Testis (tissue), 2 donors: ENCODE data around the gene ATRN.

Experiments used
- CTCF ChIP-seq, 3 experiments: fragments of 450-650 bp in 2 of 3; fragments of 200-600 bp in 1 of 3; sonication (generic) in 1 of 3; IDR thresholded peaks; one replicate each; pipeline ENCODE4 v1.5.1; 2016 to 2019; ENCODE audit warnings: antibody characterized with exemption in 3 of 3, mild to moderate bottlenecking in 2 of 3, moderate library complexity in 1 of 3
- POLR2A ChIP-seq: fragments of 450-650 bp; IDR thresholded peaks from one replicate; pipeline ENCODE4 v1.6.1; 2017; ENCODE audit warnings: antibody characterized with exemption, mild to moderate bottlenecking, moderate library complexity

DNA sequence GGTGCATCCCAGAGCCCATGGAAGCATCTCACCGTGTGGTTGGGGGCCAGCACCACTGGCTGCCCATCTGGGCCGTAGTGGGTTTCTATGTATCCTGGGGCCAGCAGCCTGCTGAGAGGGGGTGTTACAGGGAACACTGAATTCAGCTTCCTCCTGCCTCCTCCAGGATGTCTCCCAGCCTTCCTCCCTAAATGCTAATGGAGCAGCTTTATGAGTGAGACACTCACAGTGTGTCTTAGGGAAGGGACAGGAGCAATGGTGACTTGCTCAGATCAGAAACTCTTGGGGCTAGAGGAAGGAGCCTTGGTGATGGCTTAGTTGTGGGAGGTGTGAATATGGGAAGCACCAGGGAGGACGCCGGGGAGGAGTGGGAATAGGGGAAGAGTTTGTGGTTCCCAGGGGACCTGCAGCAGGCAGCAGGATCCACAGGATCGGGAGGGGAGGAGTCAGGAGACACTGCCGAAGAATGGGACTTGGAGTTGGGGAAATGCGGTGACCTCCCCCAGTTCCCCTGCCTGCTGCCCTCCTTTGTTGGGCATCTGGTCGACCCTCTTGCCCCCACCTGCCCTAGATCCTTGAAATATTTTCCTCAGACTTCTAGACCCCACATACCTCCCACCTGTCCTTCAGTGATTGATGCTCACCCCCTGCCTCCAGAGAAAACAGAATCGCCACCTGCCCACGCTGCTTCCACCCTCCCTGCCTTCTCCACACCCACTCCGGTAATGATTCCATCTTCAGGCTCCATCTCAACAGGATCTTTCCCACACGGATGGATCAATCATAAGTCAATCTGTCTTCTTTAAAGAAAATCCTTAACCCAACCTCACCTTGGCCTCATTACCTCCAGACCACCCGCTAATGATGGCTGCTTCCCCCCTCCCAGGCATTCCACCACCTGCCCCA, 204.4 kb downstream of the ATRN start:
- TF ChIP-seq POLR2A, result no peak
- no peak for TF ChIP-seq CTCF (IDR thresholded peaks at IDR 0.05)
